Keratinocyte (primary cell): ENCODE data around the gene ARPC1A. TPM values are rescaled to one million over a fixed set of nuclear protein-coding genes. Genes with fewer than 3 reads are reported as not detected.

Source experiments
- DNase-seq: peaks from one replicate; pipeline ENCODE4 v3.0.0-alpha.2; 2011; ENCODE audit warnings: low read depth, missing footprints, low spot score
- FAIRE-seq: peaks from 2 replicates; lab custom pipeline; 2011; peaks lifted over from hg19 to GRCh38; lab: Jason Lieb, UNC
- H2AFZ ChIP-seq: 2 replicates; pipeline ENCODE4 v1.6.0; 2012; ENCODE audit warnings: low read length, control low read depth, inconsistent platforms; ENCODE audit not compliant: control insufficient read depth
- H3K27ac ChIP-seq: 2 replicates; pipeline ENCODE4 v1.5.1; 2011; ENCODE audit warnings: low read length; ENCODE audit not compliant: control insufficient read depth, insufficient read depth
- H3K27me3 ChIP-seq: 3 replicates; pipeline ENCODE4 v1.6.0; 2011; ENCODE audit warnings: low read length; ENCODE audit not compliant: control insufficient read depth, insufficient read depth; ENCODE audit errors: extremely low read depth
- H3K36me3 ChIP-seq, 2 experiments: 2 replicates in 1 of 2; 3 replicates in 1 of 2; pipeline ENCODE4 v1.5.1; 2011; ENCODE audit warnings: low read length in 2 of 2, mild to moderate bottlenecking in 1 of 2; ENCODE audit not compliant: control insufficient read depth in 2 of 2, insufficient read depth in 2 of 2; ENCODE audit errors: extremely low read depth in 1 of 2
- H3K4me1 ChIP-seq: 3 replicates; pipeline ENCODE4 v1.5.1; 2011; ENCODE audit warnings: low read length; ENCODE audit not compliant: control insufficient read depth, insufficient read depth; ENCODE audit errors: extremely low read depth
- H3K4me2 ChIP-seq: 3 replicates; pipeline ENCODE4 v1.6.0; 2011; ENCODE audit warnings: low read depth, low read length; ENCODE audit not compliant: control insufficient read depth, insufficient read depth; ENCODE audit errors: extremely low read depth
- H3K4me3 ChIP-seq, 3 experiments: fragments of 200-600 bp in 1 of 3; sonication (generic) in 1 of 3; 2 replicates in 2 of 3; 3 replicates in 1 of 3; pipeline ENCODE4 v1.5.1; 2011 to 2016; ENCODE audit warnings: low read length in 3 of 3, mild to moderate bottlenecking in 3 of 3, control low read depth in 2 of 3, inconsistent platforms in 1 of 3, low read depth in 1 of 3, mixed read lengths in 1 of 3, mixed run types in 1 of 3, moderate library complexity in 1 of 3; ENCODE audit not compliant: control insufficient read depth in 2 of 3, insufficient read depth in 2 of 3; ENCODE audit errors: extremely low read depth in 1 of 3
- H3K79me2 ChIP-seq: 2 replicates; pipeline ENCODE4 v1.6.0; 2012; ENCODE audit warnings: low read length; ENCODE audit not compliant: control insufficient read depth, insufficient read depth
- H3K9ac ChIP-seq: 3 replicates; pipeline ENCODE4 v1.6.0; 2011; ENCODE audit warnings: low read length; ENCODE audit not compliant: control insufficient read depth, insufficient read depth; ENCODE audit errors: extremely low read depth
- H3K9me1 ChIP-seq: 3 replicates; pipeline ENCODE4 v1.6.0; 2011; ENCODE audit warnings: low read length; ENCODE audit not compliant: control insufficient read depth, insufficient read depth; ENCODE audit errors: extremely low read depth
- H3K9me3 ChIP-seq: 2 replicates; pipeline ENCODE4 v1.5.1; 2012; ENCODE audit warnings: low read depth, low read length; ENCODE audit not compliant: control insufficient read depth
- H4K20me1 ChIP-seq: 3 replicates; pipeline ENCODE4 v1.6.0; 2011; ENCODE audit warnings: low read length; ENCODE audit not compliant: control insufficient read depth, insufficient read depth; ENCODE audit errors: extremely low read depth
- EZH2 ChIP-seq: IDR thresholded peaks from one replicate; pipeline ENCODE4 v1.6.1; 2012; ENCODE audit warnings: inconsistent platforms, mild to moderate bottlenecking, low read length, moderate library complexity
- dilution Hi-C: fragments of 300-500 bp; cut with MboI; formaldehyde crosslinking; loops from one replicate; pipeline ENCODE4 v1.7.0; 2020; ENCODE audit warnings: low sequenced_read_pairs; ENCODE audit not compliant: extremely low pct_ligation_motif_present
- polyA plus RNA-seq, 5 experiments: library from polyadenylated mRNA; depleted of rRNA in 3 of 5; stranded (reverse) in 3 of 5; stranded (forward) in 1 of 5; unstranded in 1 of 5; fragments of >200 nt; gene quantifications; 1 replicate in 1 of 5; 2 replicates in 3 of 5; 3 replicates in 1 of 5; pipeline versions ENCODE4 v1.2.1 to v1.2.3, GENCODE V29; 2011 to 2012; ENCODE audit warnings: missing spikeins in 2 of 5, low read depth in 1 of 5, low replicate concordance in 1 of 5
- TF ChIP-seq, protein P1 (sequence below), 3 experiments: IDR thresholded peaks in 1 of 3; conservative IDR thresholded peaks in 1 of 3; optimal IDR thresholded peaks in 1 of 3; 2 replicates in 2 of 3; 3 replicates in 1 of 3; pipeline versions ENCODE3 to v1.5.1; 2011; ENCODE audit warnings: low read length in 3 of 3, mild to moderate bottlenecking in 3 of 3, moderate library complexity in 2 of 3, control low read depth in 1 of 3, inconsistent platforms in 1 of 3; ENCODE audit not compliant: insufficient read depth in 2 of 3; ENCODE audit errors: extremely low read depth in 1 of 3

ARPC1A gene
- polyA plus RNA-seq, 1 donor (not counting 4 experiments of a cell fraction or from before 2014, with no cell fraction given) = 133 TPM

DNA sequence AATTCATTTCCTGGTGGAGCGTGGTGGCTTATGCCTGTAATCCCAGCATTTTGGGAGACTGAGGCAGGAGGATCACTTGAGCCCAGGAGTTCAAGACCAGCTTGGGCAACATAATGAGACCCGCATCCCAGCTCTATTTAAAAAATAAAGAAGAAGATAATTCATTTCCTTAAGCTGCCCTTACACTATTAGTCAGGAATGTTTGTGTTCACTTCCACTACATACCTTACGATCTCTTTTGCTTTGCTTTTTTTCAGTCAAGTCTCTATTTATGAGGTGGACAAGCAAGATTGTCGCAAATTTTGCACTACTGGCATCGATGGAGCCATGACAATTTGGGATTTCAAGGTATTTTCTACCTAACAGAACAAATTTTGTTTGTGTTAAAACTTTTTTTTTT, 37.6 kb downstream of the ARPC1A start:
- no peak overlapping the region for H3K9ac ChIP-seq
- H3K27me3 ChIP-seq = no peaks in the 10 kb centered on the region
- no peaks in the 10 kb centered on the region for H3K9me1 ChIP-seq
- peaks cover 2% of the 10 kb centered on the region for H3K79me2 ChIP-seq
- dilution Hi-C loops = no loop called here
- no peak overlapping the region for H3K4me3 ChIP-seq
- TF ChIP-seq, protein P1, sequence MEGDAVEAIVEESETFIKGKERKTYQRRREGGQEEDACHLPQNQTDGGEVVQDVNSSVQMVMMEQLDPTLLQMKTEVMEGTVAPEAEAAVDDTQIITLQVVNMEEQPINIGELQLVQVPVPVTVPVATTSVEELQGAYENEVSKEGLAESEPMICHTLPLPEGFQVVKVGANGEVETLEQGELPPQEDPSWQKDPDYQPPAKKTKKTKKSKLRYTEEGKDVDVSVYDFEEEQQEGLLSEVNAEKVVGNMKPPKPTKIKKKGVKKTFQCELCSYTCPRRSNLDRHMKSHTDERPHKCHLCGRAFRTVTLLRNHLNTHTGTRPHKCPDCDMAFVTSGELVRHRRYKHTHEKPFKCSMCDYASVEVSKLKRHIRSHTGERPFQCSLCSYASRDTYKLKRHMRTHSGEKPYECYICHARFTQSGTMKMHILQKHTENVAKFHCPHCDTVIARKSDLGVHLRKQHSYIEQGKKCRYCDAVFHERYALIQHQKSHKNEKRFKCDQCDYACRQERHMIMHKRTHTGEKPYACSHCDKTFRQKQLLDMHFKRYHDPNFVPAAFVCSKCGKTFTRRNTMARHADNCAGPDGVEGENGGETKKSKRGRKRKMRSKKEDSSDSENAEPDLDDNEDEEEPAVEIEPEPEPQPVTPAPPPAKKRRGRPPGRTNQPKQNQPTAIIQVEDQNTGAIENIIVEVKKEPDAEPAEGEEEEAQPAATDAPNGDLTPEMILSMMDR (optimal IDR thresholded peaks at IDR 0.05 in 1 of 3, IDR thresholded peaks at IDR 0.05 in 1 of 3, conservative IDR thresholded peaks at IDR 0.05 in 1 of 3; ENCODE audit: extremely low read depth in 1 of 3, insufficient read depth in 2 of 3, low read length in 3 of 3) = no peak
- no peak for TF ChIP-seq EZH2
- no peak for FAIRE-seq
- H2AFZ ChIP-seq = no peak overlapping the region
- H4K20me1 ChIP-seq = peaks cover 4% of the 10 kb centered on the region
- H3K27ac ChIP-seq = no peak overlapping the region
- H3K9me3 ChIP-seq = no peaks in the 10 kb centered on the region
- peaks cover 38% of the 10 kb centered on the region in 2 experiments for H3K36me3 ChIP-seq
- H3K4me2 ChIP-seq = no peak overlapping the region
- H3K4me1 ChIP-seq = peaks cover 6% of the 10 kb centered on the region
- DNase-seq = no peak

DNA sequence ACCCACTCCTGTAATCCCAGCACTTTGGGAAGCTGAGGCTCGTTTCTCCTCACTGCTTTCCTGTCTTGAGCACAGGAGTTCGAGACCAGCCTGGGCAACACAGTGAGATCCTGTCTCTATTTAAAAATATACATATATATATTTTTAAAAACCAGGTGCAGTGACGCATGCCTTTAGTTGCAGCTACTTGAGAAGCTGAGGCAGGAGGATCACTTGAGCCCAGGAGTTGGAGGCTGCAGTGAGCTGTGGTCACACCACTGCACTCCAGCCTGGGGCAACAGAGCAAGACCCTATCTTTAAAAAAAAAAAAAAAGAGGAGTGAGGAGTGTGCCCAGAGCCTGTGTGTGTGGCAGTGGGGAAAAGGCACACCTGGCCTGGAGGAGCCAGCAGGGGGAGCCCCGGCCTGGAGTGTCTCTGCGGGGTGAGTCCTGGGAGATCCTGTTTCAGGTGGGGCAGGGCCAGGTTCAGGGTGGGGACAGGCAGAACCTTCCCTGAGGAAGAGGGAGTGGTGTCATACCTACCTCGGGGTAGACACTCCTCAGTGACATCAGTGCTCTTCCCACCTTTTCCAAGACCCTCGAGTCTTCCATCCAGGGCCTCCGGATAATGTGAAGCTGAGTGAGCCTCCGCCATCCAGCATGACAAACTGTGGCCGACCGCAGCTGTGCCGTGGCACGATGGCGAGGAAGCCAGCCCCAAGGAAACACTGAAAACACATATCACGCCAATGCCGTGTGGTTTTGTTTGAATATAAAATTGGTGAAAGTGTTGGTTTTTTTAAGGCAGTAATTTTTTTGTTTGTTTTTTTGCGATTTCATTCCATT, 39.8 kb downstream of the ARPC1A start:
- Histone ChIP-seq H2AFZ (peak overlapping the region; percentile 8), H3K79me2 (no peaks in the 10 kb centered on the region), H3K9me1 (no peaks in the 10 kb centered on the region), H3K9ac (peak overlapping the region; percentile 50), H3K4me2 (no peak overlapping the region), H3K27ac (no peak overlapping the region), H3K9me3 (no peaks in the 10 kb centered on the region), H3K27me3 (no peaks in the 10 kb centered on the region), H3K36me3 (peaks cover 30% of the 10 kb centered on the region in 2 experiments), H3K4me3 (no peak overlapping the region), H4K20me1 (peaks cover 4% of the 10 kb centered on the region), H3K4me1 (peaks cover 10% of the 10 kb centered on the region)
- FAIRE-seq (peak; percentile 46), DNase-seq (no peak)
- TF ChIP-seq EZH2 = no peak
- TF ChIP-seq, protein P1 (optimal IDR thresholded peaks at IDR 0.05 in 1 of 3, IDR thresholded peaks at IDR 0.05 in 1 of 3, conservative IDR thresholded peaks at IDR 0.05 in 1 of 3; ENCODE audit: extremely low read depth in 1 of 3, insufficient read depth in 2 of 3, low read length in 3 of 3) = peak; percentile 74 to 88 (median 85)
- dilution Hi-C loops = no loop called here
